Stomach (tissue), 19 donors: ENCODE results near the gene SOD2. TPM values are rescaled to one million over a fixed set of nuclear protein-coding genes. Genes with fewer than 3 reads are reported as not detected.
A peak's percentile ranks its signal among the peaks of the same experiment; 100 is the strongest.

Experiments
- DNase-seq, 2 donors: peaks; one replicate each; pipeline versions ENCODE4 v3.0.0 to v3.0.0-alpha.2; 2013 to 2019
- H3K27ac ChIP-seq, 5 donors: fragments of 200-600 bp in 4 of 5; sonication (generic) in 4 of 5; one replicate each; pipeline ENCODE4 v1.5.1; 2013 to 2019; ENCODE audit warnings: mild to moderate bottlenecking in 1 of 5, moderate library complexity in 1 of 5
- H3K27me3 ChIP-seq, 3 donors: fragments of 200-600 bp; sonication (generic); one replicate each; pipeline ENCODE4 v1.5.1; 2017 to 2019; ENCODE audit warnings: mixed run types in 1 of 3
- H3K36me3 ChIP-seq, 4 donors: fragments of 200-600 bp; sonication (generic); 1 replicate in 3 of 4; 2 replicates in 1 of 4; pipeline ENCODE4 v1.5.1; 2016 to 2019
- H3K4me1 ChIP-seq, 4 donors: fragments of 200-600 bp; sonication (generic); one replicate each; pipeline ENCODE4 v1.5.1; 2016 to 2019
- H3K4me3 ChIP-seq, 4 donors: fragments of 200-600 bp; sonication (generic) in 3 of 4; one replicate each; pipeline ENCODE4 v1.5.1; 2016 to 2019; ENCODE audit warnings: mild to moderate bottlenecking in 1 of 4
- H3K9me3 ChIP-seq, 4 donors: fragments of 200-600 bp; sonication (generic); one replicate each; pipeline ENCODE4 v1.5.1; 2016 to 2019
- EP300 ChIP-seq: sonication (generic); formaldehyde crosslinking; IDR thresholded peaks from one replicate; pipeline ENCODE4 v1.6.1; 2017; ENCODE audit warnings: antibody characterized with exemption
- POLR2A ChIP-seq, 4 donors: fragments of 450-650 bp; IDR thresholded peaks; one replicate each; pipeline ENCODE4 v1.6.1; 2016; ENCODE audit warnings: antibody characterized with exemption in 4 of 4, control low read depth in 2 of 4, mild to moderate bottlenecking in 1 of 4, moderate library complexity in 1 of 4
- POLR2AphosphoS5 ChIP-seq, 3 donors: sonication (generic); formaldehyde crosslinking; IDR thresholded peaks; one replicate each; pipeline ENCODE4 v1.6.1; 2016; ENCODE audit warnings: antibody characterized with exemption in 3 of 3
- WGBS, 5 donors: extraction: QIAGEN DNeasy Blood & Tissue Kit in 3 of 5; methylation state at CpG; one replicate each; pipeline versions ENCODE4 v1.1.5 to v1.1.7; 2013 to 2018; 5-methylcytosine and 5-hydroxymethylcytosine counted together
- intact Hi-C: fragments of 100-400 bp; cut with DNase I; formaldehyde crosslinking; loops from one replicate; pipeline ENCODE4 v1.15.1; 2023; ENCODE audit warnings: low total_unique reads
- long read RNA-seq, 10 donors: transcript quantifications; one replicate each; lab custom pipeline, GENCODE V29; 2026
- polyA plus RNA-seq, 3 donors: library from polyadenylated mRNA; stranded (reverse); fragments of 200-250 nt; gene quantifications; one replicate each; pipeline ENCODE4 v1.2.3, GENCODE V29; 2013
- total RNA-seq, 5 donors: library from RNA; depleted of rRNA; stranded (reverse); fragments of >200 nt; gene quantifications; one replicate each; pipeline versions ENCODE4 v1.1.0 to v1.2.3, GENCODE V29; 2014 to 2016
- TF ChIP-seq, protein P1 (sequence below), 7 experiments: fragments of 450-650 bp in 4 of 7; fragments of 200-600 bp in 3 of 7; sonication (generic) in 3 of 7; IDR thresholded peaks; one replicate each; pipeline ENCODE4 v1.5.1; 2016 to 2019; ENCODE audit warnings: antibody characterized with exemption in 7 of 7, control low read depth in 2 of 7, mild to moderate bottlenecking in 1 of 7
- donor health status: healthy with polysubstance abuse.
- donor health status: Bipolar disorder and iron deficiency.
- donor health status: healthy.

SOD2 gene
- total RNA-seq (100 to 1,000 TPM in 4 of 5 donors, 10 to 100 TPM in 1; 27.2 to 187 (median 147) TPM), polyA plus RNA-seq (100 to 1,000 TPM; 219 to 404 (median 260) TPM)
- long read RNA-seq, donor 1, full-length matches to known transcripts: 23 of 23 reads
- long read RNA-seq, donor 1, partial matches to known transcripts: 0 of 23 reads
- long read RNA-seq, donor 1, other reads (novel, unspliced or antisense): 0 of 23 reads
- long read RNA-seq, donor 2, full-length matches to known transcripts: 12 of 12 reads
- long read RNA-seq, donor 2, partial matches to known transcripts: 0 of 12 reads
- long read RNA-seq, donor 2, other reads (novel, unspliced or antisense): 0 of 12 reads
- long read RNA-seq, donor 3, full-length matches to known transcripts: 13 of 13 reads
- long read RNA-seq, donor 3, partial matches to known transcripts: 0 of 13 reads
- long read RNA-seq, donor 3, other reads (novel, unspliced or antisense): 0 of 13 reads
- long read RNA-seq, donor 4: 0 reads
- long read RNA-seq, donor 5, full-length matches to known transcripts: 26 of 67 reads
- long read RNA-seq, donor 5, partial matches to known transcripts: 17 of 67 reads
- long read RNA-seq, donor 5, other reads (novel, unspliced or antisense): 24 of 67 reads
- long read RNA-seq, donor 6, full-length matches to known transcripts: 50 of 79 reads
- long read RNA-seq, donor 6, partial matches to known transcripts: 29 of 79 reads
- long read RNA-seq, donor 6, other reads (novel, unspliced or antisense): 0 of 79 reads
- long read RNA-seq, donor 7, full-length matches to known transcripts: 25 of 25 reads
- long read RNA-seq, donor 7, partial matches to known transcripts: 0 of 25 reads
- long read RNA-seq, donor 7, other reads (novel, unspliced or antisense): 0 of 25 reads
- long read RNA-seq, donor 8, full-length matches to known transcripts: 15 of 15 reads
- long read RNA-seq, donor 8, partial matches to known transcripts: 0 of 15 reads
- long read RNA-seq, donor 8, other reads (novel, unspliced or antisense): 0 of 15 reads
- long read RNA-seq, donor 9, full-length matches to known transcripts: 20 of 20 reads
- long read RNA-seq, donor 9, partial matches to known transcripts: 0 of 20 reads
- long read RNA-seq, donor 9, other reads (novel, unspliced or antisense): 0 of 20 reads
- long read RNA-seq, donor 10, full-length matches to known transcripts: 7 of 12 reads
- long read RNA-seq, donor 10, partial matches to known transcripts: 5 of 12 reads
- long read RNA-seq, donor 10, other reads (novel, unspliced or antisense): 0 of 12 reads

DNA sequence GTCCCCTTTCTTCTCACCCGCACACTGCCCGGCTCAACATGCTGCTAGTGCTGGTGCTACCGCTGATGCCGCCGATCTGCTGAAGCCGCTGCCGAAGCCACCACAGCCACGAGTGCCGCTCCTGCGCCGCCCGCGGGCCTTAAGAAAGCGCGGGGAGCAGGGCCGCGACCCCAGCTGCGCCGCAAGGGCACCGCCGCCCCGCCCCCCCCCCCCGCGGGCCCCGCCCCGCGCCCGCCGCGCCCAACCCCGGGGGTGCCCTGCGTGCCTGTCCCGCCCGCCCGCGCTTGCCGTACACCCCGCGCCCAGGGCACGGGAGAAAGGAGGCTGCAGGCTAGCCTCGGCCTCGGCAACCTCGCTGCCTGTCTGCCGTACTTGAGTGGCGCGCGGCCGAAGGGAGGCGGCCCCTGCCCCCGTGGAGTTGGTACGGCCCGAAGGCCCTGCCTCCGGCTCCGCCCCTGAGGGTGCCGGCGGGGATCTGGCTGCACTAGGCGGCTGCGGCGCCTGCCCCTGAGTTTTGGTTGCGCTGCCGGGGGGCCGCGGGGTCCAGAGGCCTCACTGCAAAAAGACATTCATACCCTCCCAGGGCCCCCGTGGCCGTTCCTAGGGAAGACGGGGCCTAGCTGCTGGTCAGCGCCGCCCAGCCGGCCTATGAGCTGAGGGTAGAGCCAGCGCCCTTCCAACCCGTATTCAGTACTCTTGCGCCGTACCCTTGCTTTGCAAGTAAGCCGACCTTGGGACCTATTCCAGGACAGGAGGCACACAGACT is at the start of gene SOD2:
SOD2 (minus strand) TSS at position 114 of the 766 bp plus-strand sequence; CDS start at position 40, 74 bp downstream.
- H3K36me3 ChIP-seq: peaks cover 0 to 30% (median 17%) of the 10 kb centered on the region in 4 donors
- peaks cover 31 to 55% (median 46%) of the 10 kb centered on the region in 4 donors for H3K4me1 ChIP-seq
- intact Hi-C loops: loop anchor here (10.0 kb wide), 1 partner anchor 101 kb away; the partner anchor contains the start of gene MRPL18
- H3K27me3 ChIP-seq: no peaks in the 10 kb centered on the region
- H3K27ac ChIP-seq: peak within 1 kb of the TSS; percentile 95 to 99 (median 97)
- TF ChIP-seq POLR2AphosphoS5 (IDR thresholded peaks at IDR 0.05) (peak; percentile 63 to 97 (median 96)), POLR2A (IDR thresholded peaks at IDR 0.05) (peak in 2 of 4 donors; percentile 43 to 55)
- TF ChIP-seq, protein P1, sequence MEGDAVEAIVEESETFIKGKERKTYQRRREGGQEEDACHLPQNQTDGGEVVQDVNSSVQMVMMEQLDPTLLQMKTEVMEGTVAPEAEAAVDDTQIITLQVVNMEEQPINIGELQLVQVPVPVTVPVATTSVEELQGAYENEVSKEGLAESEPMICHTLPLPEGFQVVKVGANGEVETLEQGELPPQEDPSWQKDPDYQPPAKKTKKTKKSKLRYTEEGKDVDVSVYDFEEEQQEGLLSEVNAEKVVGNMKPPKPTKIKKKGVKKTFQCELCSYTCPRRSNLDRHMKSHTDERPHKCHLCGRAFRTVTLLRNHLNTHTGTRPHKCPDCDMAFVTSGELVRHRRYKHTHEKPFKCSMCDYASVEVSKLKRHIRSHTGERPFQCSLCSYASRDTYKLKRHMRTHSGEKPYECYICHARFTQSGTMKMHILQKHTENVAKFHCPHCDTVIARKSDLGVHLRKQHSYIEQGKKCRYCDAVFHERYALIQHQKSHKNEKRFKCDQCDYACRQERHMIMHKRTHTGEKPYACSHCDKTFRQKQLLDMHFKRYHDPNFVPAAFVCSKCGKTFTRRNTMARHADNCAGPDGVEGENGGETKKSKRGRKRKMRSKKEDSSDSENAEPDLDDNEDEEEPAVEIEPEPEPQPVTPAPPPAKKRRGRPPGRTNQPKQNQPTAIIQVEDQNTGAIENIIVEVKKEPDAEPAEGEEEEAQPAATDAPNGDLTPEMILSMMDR (IDR thresholded peaks at IDR 0.05): no peak
- peak; percentile 89 to 94 for DNase-seq
- 0 to 1% (median 0%) methylated on average over 10 to 74 of the region's 74 CpGs; no CpG with 5 or more reads in 1 of the 5 donors for WGBS, 5 donors
- no peaks in the 10 kb centered on the region for H3K9me3 ChIP-seq
- H3K4me3 ChIP-seq: peak within 1 kb of the TSS; percentile 78 to 98 (median 93)

DNA sequence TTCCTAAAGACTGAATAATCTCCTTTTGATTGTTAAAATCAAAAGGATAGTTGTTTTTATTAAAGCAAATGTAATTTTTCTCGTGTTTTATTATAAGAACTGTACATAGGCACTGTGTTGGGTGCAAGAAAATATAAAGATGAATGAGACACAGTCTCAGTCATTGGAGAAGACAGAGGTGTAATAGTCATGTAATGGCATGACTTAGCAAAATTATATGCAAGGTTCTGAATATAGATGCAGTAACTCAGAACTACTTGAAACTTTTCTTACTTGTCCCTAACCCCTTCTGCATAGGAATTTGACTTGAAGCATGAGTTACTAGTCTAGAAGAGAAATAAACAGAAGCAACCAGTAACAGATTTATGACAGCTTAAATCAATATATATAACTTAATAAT is 49.1 kb upstream of the SOD2 start:
- WGBS, 5 donors: 78 to 91% (median 84%) methylated on average over 1 of the region's 1 CpG
- no peaks in the 10 kb centered on the region for H3K27me3 ChIP-seq
- TF ChIP-seq POLR2A (IDR thresholded peaks at IDR 0.05): no peak
- TF ChIP-seq EP300: no peak
- TF ChIP-seq, protein P1 (IDR thresholded peaks at IDR 0.05): no peak
- TF ChIP-seq POLR2AphosphoS5 (IDR thresholded peaks at IDR 0.05): no peak
- H3K4me3 ChIP-seq: no peak overlapping the region
- H3K4me1 ChIP-seq: peaks cover 0 to 59% (median 27%) of the 10 kb centered on the region in 4 donors
- no peaks in the 10 kb centered on the region for H3K9me3 ChIP-seq
- no peak for DNase-seq
- H3K36me3 ChIP-seq: peaks cover 50 to 85% (median 84%) of the 10 kb centered on the region in 4 donors
- intact Hi-C loops: no loop called here
- H3K27ac ChIP-seq: no peak overlapping the region

DNA sequence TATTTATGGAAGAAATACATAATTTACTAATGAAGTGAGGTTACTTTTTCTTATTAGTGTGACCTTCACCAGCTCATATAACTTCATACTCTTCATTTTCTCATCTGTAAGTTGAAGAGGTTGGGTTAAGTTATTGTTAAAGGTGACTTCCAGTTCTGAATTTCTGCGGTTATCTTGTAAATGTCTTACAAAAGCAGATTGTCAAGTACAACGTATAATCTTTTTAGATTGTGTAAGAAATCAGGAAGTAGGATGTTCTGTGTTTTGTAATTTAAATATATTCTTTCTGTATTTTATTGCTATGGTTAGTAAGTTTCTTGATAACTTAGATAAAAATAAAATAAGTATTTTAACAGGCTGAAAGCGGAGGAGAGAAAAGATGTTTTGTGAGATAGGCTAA is 46.3 kb upstream of the SOD2 start:
- H3K36me3 ChIP-seq: peaks cover 32 to 61% (median 60%) of the 10 kb centered on the region in 4 donors
- TF ChIP-seq POLR2AphosphoS5 (IDR thresholded peaks at IDR 0.05) (no peak), EP300 (no peak), POLR2A (IDR thresholded peaks at IDR 0.05) (no peak)
- TF ChIP-seq, protein P1 (IDR thresholded peaks at IDR 0.05): no peak

More for the DNA sequence above, 46.3 kb upstream of the SOD2 start:
- Histone ChIP-seq H3K27me3 (no peaks in the 10 kb centered on the region), H3K4me1 (peaks cover 13 to 72% (median 41%) of the 10 kb centered on the region in 4 donors), H3K4me3 (no peak overlapping the region), H3K27ac (peak overlapping the region in 1 of 5 donors; percentile 36), H3K9me3 (no peaks in the 10 kb centered on the region)
- DNase-seq: no peak
- WGBS, 5 donors: 55 to 62% (median 57%) methylated on average over 3 of the region's 3 CpGs
- intact Hi-C loops: no loop called here
